Stimulated activated effector memory CD8-positive, alpha-beta T cell treated with anti-CD3 and anti-CD28 coated beads, Interleukin-12 subunit alpha, Interleukin-12 subunit beta, amount 100 ng/mL, for 72 hours (primary cell): Measurements from ENCODE around the gene ADM2.
A peak's percentile ranks its signal among the peaks of the same experiment; 100 is the strongest.

Source experiments
- ATAC-seq: fragments of 150-1000 bp; cut with Tn5 transposase; 2 replicates; pipeline ENCODE4 v1.10.0; 2021
- DNase-seq, 2 donors: peaks; one replicate each; pipeline ENCODE4 v3.0.0; 2021 to 2022; ENCODE audit warnings: low spot score in 2 of 2
- H3K27ac Mint-ChIP-seq: one replicate; pipeline ENCODE4 v1.8.0; 2022; ENCODE audit warnings: mild to moderate bottlenecking, mixed read lengths
- H3K36me3 Mint-ChIP-seq: one replicate; pipeline ENCODE4 v1.8.0; 2022; ENCODE audit warnings: mild to moderate bottlenecking, mixed read lengths
- H3K4me1 Mint-ChIP-seq: one replicate; pipeline ENCODE4 v1.8.0; 2022; ENCODE audit warnings: mixed read lengths
- H3K4me3 Mint-ChIP-seq: one replicate; pipeline ENCODE4 v1.8.0; 2022; ENCODE audit warnings: mild to moderate bottlenecking, mixed read lengths
- H3K9me3 Mint-ChIP-seq: one replicate; pipeline ENCODE4 v1.8.0; 2022; ENCODE audit warnings: mixed read lengths

The ADM2 gene

GRCh38 chr22:50526108-50526833 lies 44.9 kb downstream of the ADM2 start:
- Mint-ChIP-seq H3K4me3 (peak overlapping the region; percentile 93), H3K27ac (peak overlapping the region; percentile 95), H3K4me1 (peaks cover 47% of the 10 kb centered on the region), H3K36me3 (peaks cover 72% of the 10 kb centered on the region), H3K9me3 (no peaks in the 10 kb centered on the region)
- peak; percentile 58 for ATAC-seq
- DNase-seq, result peak; percentile 86 to 94

DNA sequence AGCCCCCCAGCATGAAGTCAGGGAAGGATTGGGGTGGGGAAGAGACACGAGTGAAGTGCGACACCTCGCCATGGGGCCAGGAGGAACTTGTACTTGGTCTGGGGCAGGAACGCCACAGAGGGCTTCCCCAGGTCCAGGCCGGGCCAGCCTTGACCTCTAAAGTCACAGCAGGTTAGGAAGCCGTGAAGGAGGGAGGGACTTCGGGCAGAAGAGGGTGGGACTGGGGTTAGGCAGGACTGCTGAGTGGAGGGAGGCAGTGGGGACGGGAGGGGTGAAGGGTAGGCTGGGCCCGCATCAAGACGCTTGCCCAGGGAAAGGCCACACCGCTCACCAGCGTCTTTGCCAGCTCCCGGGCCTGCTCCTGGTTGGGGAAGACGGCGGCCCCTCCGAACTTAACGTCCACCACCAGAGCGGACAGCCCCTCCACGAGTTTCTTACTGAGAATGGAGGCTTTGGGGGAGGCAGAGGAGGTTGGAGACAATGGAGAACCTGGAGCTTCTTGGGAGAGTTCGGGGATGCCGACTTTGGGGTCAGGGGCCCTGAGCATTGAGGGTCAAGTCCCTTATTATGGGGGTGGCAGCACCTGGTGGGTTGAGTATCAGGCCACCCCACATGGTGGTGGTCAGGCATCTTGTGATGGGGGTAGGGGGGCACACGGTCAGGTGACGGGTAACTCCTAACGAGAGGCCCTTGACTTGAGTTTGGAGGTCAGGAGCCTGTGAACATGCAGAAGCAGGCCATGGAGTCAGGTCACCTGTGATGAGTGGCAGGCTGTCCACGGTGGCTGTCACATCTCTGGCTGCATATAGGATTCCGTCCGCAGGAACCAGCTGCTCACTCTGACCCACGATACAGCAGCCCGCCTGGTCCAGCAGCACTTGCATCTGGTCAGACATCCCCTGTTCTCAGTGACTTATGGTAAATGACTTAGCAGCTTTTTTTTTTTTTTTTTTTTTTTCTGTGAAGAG lies 45.8 kb downstream of the ADM2 start:
- H3K4me1 Mint-ChIP-seq, result peaks cover 47% of the 10 kb centered on the region
- H3K36me3 Mint-ChIP-seq, result peaks cover 65% of the 10 kb centered on the region
- DNase-seq, result peak; percentile 5 to 84
- ATAC-seq, result peak; percentile 3
- peak overlapping the region; percentile 93 for H3K4me3 Mint-ChIP-seq
- H3K27ac Mint-ChIP-seq, result peak overlapping the region; percentile 95
- no peaks in the 10 kb centered on the region for H3K9me3 Mint-ChIP-seq

- Mint-ChIP-seq H3K4me1 (peaks cover 51% of the 10 kb centered on the region), H3K27ac (peak overlapping the region; percentile 95), H3K36me3 (peaks cover 57% of the 10 kb centered on the region), H3K4me3 (peak overlapping the region; percentile 93), H3K9me3 (no peaks in the 10 kb centered on the region)
- no peak for ATAC-seq
- DNase-seq, result peak in 1 of 2 donors; percentile 51
These were observed 46.8 kb downstream of the ADM2 start for GRCh38 chr22:50527921-50528681.

DNA sequence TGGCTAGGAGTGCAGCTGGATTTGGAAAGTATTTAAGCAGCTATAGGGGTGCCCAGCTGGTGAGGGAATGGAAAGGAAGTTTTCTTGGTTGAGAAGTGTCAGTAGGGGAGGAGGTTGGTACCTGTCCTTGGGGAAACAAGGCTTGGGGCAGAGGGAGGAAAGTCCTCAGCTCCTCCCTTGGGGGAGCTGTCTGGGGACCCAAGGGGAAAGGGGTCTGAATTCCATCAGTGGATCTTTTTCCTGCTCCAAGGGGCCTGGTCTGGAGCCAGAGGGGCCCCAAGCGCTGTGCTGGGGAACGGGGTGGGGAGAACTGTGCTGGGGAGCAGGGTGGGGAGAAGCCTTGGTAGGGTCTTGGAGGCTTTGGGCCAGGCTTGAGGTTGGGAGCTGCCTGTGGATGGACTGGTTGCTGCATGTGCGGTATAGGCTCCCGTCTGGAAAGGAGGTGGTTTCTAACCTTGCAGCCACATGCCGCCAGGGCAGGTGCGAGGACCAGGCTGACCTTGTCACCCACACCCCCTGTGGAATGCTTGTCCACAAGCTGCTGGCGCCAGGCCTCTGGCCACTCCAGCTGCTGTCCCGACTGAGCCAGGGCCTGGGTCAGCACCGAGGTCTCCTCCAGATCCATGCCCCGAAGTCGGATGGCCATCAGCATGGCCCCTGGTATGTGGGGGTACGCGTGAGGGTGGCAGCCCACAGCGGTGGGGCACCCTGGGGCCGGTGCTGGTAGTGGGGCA lies 47.5 kb downstream of the ADM2 start:
- Mint-ChIP-seq H3K4me3 (peak overlapping the region; percentile 93), H3K9me3 (no peaks in the 10 kb centered on the region), H3K4me1 (peaks cover 49% of the 10 kb centered on the region), H3K27ac (peak overlapping the region; percentile 95), H3K36me3 (peaks cover 49% of the 10 kb centered on the region)
- no peak for ATAC-seq
- peak in 1 of 2 donors; percentile 56 for DNase-seq

- H3K9me3 Mint-ChIP-seq, result no peaks in the 10 kb centered on the region
- H3K4me1 Mint-ChIP-seq, result peaks cover 45% of the 10 kb centered on the region
- peaks cover 43% of the 10 kb centered on the region for H3K36me3 Mint-ChIP-seq
- ATAC-seq (no peak), DNase-seq (no peak)
- H3K27ac Mint-ChIP-seq, result peak overlapping the region; percentile 95
- H3K4me3 Mint-ChIP-seq, result peak overlapping the region; percentile 93
These were observed 48.1 kb downstream of the ADM2 start for GRCh38 chr22:50529416-50529896.

DNA sequence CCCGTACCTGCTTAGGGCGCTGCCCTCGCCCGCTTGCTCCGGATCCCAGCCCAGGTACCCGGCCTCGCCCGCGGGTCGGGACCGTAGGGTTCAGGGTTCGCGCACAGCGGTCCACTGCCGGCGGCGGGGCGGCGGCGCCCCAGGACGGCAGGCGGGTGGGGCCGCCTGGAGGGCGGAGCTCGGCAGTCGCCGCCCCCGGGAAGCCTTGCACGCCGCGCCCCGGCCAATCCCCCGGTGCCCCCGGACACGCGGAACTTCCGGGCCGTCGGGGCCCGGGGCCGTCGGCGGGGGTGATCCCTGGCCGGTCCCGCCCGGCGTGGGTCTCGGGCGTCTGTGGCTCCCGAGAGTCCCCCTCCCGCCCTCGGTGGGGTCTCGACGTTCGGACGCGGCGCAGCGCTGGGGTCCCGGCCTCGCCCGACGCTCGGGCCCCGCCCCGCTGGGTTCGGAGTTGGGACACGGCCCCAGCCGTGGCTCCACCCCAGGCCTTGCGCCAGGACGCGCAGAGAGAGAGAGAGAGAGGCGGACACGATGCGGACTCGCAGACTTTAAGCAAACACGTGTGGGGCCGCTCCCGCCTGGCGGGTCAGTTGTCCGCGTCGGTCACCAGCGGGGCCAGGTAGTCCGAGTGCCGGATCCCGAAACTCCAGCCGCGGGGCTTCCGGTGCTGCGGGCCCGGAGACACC lies 48.7 kb downstream of the ADM2 start, which contains the start of gene TYMP:
TYMP (minus strand) TSS at position 116 of the 683 bp plus-strand sequence. CDS start 303 bp downstream, outside the sequence.
- Mint-ChIP-seq H3K4me3 (peak within 1 kb of the TSS; percentile 93), H3K36me3 (peaks cover 38% of the 10 kb centered on the region), H3K4me1 (peaks cover 39% of the 10 kb centered on the region), H3K9me3 (no peaks in the 10 kb centered on the region), H3K27ac (peak within 1 kb of the TSS; percentile 100)
- peak; percentile 71 to 90 for DNase-seq
- peak; percentile 56 for ATAC-seq

DNA sequence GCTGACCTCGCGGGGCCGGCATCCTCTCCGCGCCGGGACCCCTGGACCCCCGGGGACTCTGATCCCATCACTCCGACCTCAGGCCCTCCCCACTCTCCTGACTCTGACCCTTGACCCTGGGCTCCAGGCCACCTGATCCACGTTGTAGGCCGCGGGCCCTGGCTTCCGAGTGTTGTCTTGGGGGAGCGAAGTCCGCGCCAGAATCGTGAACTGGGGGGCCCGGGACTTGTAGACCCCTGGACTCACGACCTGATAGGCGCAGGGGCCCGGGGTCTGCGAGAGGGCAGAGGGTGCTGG lies 49.2 kb downstream of the ADM2 start:
- no peaks in the 10 kb centered on the region for H3K9me3 Mint-ChIP-seq
- H3K4me1 Mint-ChIP-seq, result peaks cover 38% of the 10 kb centered on the region
- H3K36me3 Mint-ChIP-seq, result peaks cover 33% of the 10 kb centered on the region
- peak overlapping the region; percentile 100 for H3K27ac Mint-ChIP-seq
- peak overlapping the region; percentile 93 for H3K4me3 Mint-ChIP-seq
- ATAC-seq, result peak; percentile 2
- no peak for DNase-seq

DNA sequence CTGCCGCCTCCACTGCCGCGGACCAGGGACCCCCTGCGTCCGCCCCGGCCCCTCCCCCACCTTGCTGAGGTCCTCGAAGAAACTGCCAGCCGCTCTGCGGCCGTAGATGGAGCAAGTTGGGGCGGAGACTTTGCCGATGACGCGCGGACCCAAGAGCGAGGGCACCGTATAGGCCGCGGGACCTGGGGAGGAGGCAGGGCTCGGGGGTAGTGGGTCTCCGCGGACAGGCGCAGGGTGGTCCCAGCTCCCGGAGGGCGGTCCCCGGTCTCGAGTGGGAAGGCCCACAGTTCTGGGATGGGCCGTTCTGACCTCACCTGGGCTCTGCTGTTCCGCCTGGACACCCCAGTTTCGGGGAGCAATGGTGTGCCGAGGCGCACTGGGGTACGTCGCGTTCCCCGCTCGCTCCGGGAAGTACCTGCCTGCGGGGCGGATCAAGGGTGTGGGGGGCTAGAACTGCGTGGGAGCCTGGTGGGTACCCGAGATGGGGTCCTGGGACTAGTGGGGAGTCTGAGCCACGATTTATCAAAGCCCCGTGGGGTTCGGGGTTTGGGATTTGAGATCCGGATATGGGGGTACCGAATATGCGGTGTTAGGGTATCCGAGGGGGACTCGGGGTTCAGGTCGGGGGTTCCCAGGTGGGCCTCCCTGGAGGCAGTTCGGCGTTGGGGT lies 49.7 kb downstream of the ADM2 start:
- Mint-ChIP-seq H3K27ac (peak overlapping the region; percentile 100), H3K9me3 (no peaks in the 10 kb centered on the region), H3K36me3 (peaks cover 29% of the 10 kb centered on the region)

GRCh38 chr22:50531546-50531961 lies 50.2 kb downstream of the ADM2 start:
- H3K36me3 Mint-ChIP-seq, result peaks cover 25% of the 10 kb centered on the region
- peak; percentile 71 for ATAC-seq
- no peaks in the 10 kb centered on the region for H3K9me3 Mint-ChIP-seq
- H3K4me1 Mint-ChIP-seq, result peaks cover 37% of the 10 kb centered on the region
- DNase-seq, result peak; percentile 61 to 84
- H3K4me3 Mint-ChIP-seq, result peak overlapping the region; percentile 93
- H3K27ac Mint-ChIP-seq, result peak overlapping the region; percentile 100

More for the DNA sequence above, 49.7 kb downstream of the ADM2 start:
- ATAC-seq (peak; percentile 68), DNase-seq (peak; percentile 75 to 94)
- peaks cover 38% of the 10 kb centered on the region for H3K4me1 Mint-ChIP-seq
- H3K4me3 Mint-ChIP-seq, result peak overlapping the region; percentile 93

- peaks cover 32% of the 10 kb centered on the region for H3K4me1 Mint-ChIP-seq
- ATAC-seq (no peak), DNase-seq (no peak)
These were observed 50.8 kb downstream of the ADM2 start for GRCh38 chr22:50531962-50532674.

GRCh38 chr22:50532824-50533796 lies 51.8 kb downstream of the ADM2 start:
- ATAC-seq, result no peak
- Mint-ChIP-seq H3K36me3 (peaks cover 12% of the 10 kb centered on the region), H3K9me3 (no peaks in the 10 kb centered on the region), H3K4me1 (peaks cover 27% of the 10 kb centered on the region), H3K27ac (peak overlapping the region; percentile 100), H3K4me3 (peak overlapping the region; percentile 93)
- DNase-seq, result no peak

More at GRCh38 chr22:50531962-50532674, 50.8 kb downstream of the ADM2 start:
- Mint-ChIP-seq H3K4me3 (peak overlapping the region; percentile 93), H3K9me3 (no peaks in the 10 kb centered on the region), H3K36me3 (peaks cover 19% of the 10 kb centered on the region), H3K27ac (peak overlapping the region; percentile 100)
